ENCODE results near the gene RAB19.
"Not testable (repeated sequence)": the region's sequence is repeated elsewhere in the genome, so short reads cannot be mapped to it uniquely, and the experiment has no call there.

Gene RAB19

DNA sequence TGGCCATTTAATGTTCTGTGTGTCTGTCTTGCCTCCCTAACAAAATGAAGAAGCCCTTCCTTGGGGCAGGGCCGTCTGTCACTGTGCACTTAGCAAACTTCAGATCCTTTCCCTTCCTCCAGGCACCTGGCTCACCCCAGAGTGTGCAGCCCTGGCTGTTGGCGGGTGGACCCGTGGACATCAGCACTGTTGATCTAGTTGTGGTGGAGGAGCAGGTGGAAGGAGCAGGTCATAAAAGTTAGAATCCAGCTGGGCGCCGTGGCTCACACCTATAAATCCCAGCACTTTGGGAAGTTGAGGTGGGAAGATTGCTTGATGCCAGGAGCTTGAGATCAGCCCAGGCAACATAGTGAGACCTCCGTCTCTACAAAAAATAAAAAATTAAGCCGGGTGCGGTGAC is 12.7 kb downstream of the RAB19 start:
- no peak for DNase-seq (ENCODE audit: low read depth in 1 of 2, low spot score in 1 of 2)
- H3K27ac ChIP-seq (replicated peaks), result no peak overlapping the region
- H3K27me3 ChIP-seq (ENCODE audit: insufficient read depth, poor library complexity, severe bottlenecking), result peaks cover 7% of the 10 kb centered on the region
- TF ChIP-seq SPI1 (IDR thresholded peaks at IDR 0.05; ENCODE audit: borderline replicate concordance, low read depth) (no peak), GABPA (IDR thresholded peaks at IDR 0.05; ENCODE audit: low read depth) (no peak), POLR2AphosphoS5 (IDR thresholded peaks at IDR 0.05; ENCODE audit: low read depth) (no peak), CTCF (IDR thresholded peaks at IDR 0.05; ENCODE audit: insufficient read depth, low read length) (no peak), REST (IDR thresholded peaks at IDR 0.05; ENCODE audit: insufficient replicate concordance, low read depth) (no peak)
- no peak overlapping the region for H3K4me3 ChIP-seq (replicated peaks; ENCODE audit: insufficient read depth, low read length)

- no peak for TF ChIP-seq REST (IDR thresholded peaks at IDR 0.05; ENCODE audit: insufficient replicate concordance, low read depth)
- TF ChIP-seq GABPA (IDR thresholded peaks at IDR 0.05; ENCODE audit: low read depth), result no peak
- no peak for TF ChIP-seq POLR2AphosphoS5 (IDR thresholded peaks at IDR 0.05; ENCODE audit: low read depth)
- no peak for TF ChIP-seq CTCF (IDR thresholded peaks at IDR 0.05; ENCODE audit: insufficient read depth, low read length)
- no peak for TF ChIP-seq SPI1 (IDR thresholded peaks at IDR 0.05; ENCODE audit: borderline replicate concordance, low read depth)
- Histone ChIP-seq H3K27ac (replicated peaks) (no peak overlapping the region), H3K4me3 (replicated peaks; ENCODE audit: insufficient read depth, low read length) (no peak overlapping the region), H3K27me3 (ENCODE audit: insufficient read depth, poor library complexity, severe bottlenecking) (peaks cover 7% of the 10 kb centered on the region)
- no peak for DNase-seq (ENCODE audit: low read depth in 1 of 2, low spot score in 1 of 2)
Measured at GRCh38 chr7:140417456-140418155, 13.7 kb downstream of the RAB19 start.

- not testable (repeated sequence) for DNase-seq (ENCODE audit: low read depth in 1 of 2, low spot score in 1 of 2)
Measured at GRCh38 chr7:140418156-140418472, 14.3 kb downstream of the RAB19 start.

GRCh38 chr7:140418653-140419052 is 14.8 kb downstream of the RAB19 start:
- H3K27ac ChIP-seq (replicated peaks), result no peak overlapping the region
- H3K4me3 ChIP-seq (replicated peaks; ENCODE audit: insufficient read depth, low read length), result no peak overlapping the region
- no peak for TF ChIP-seq GABPA (IDR thresholded peaks at IDR 0.05; ENCODE audit: low read depth)
- TF ChIP-seq POLR2AphosphoS5 (IDR thresholded peaks at IDR 0.05; ENCODE audit: low read depth), result no peak
- TF ChIP-seq CTCF (IDR thresholded peaks at IDR 0.05; ENCODE audit: insufficient read depth, low read length), result no peak
- no peak for TF ChIP-seq REST (IDR thresholded peaks at IDR 0.05; ENCODE audit: insufficient replicate concordance, low read depth)
- no peak for TF ChIP-seq SPI1 (IDR thresholded peaks at IDR 0.05; ENCODE audit: borderline replicate concordance, low read depth)
- peaks cover 7% of the 10 kb centered on the region for H3K27me3 ChIP-seq (ENCODE audit: insufficient read depth, poor library complexity, severe bottlenecking)
- DNase-seq (ENCODE audit: low read depth in 1 of 2, low spot score in 1 of 2), result no peak

More at GRCh38 chr7:140418156-140418472, 14.3 kb downstream of the RAB19 start:
- H3K4me3 ChIP-seq (replicated peaks; ENCODE audit: insufficient read depth, low read length); H3K27ac ChIP-seq (replicated peaks); H3K27me3 ChIP-seq (ENCODE audit: insufficient read depth, poor library complexity, severe bottlenecking): not testable (repeated sequence)

Data from HL-60 (cell line).